Suprapubic skin (tissue), 4 donors: ENCODE measurements around the gene SLCO2A1.

Source experiments
- CTCF ChIP-seq, 2 donors: fragments of 200-600 bp in 1 of 2; fragments of 450-650 bp in 1 of 2; sonication (generic) in 1 of 2; IDR thresholded peaks; one replicate each; pipeline ENCODE4 v1.5.1; 2016 to 2019; ENCODE audit warnings: antibody characterized with exemption in 2 of 2, mild to moderate bottlenecking in 1 of 2, moderate library complexity in 1 of 2
- EP300 ChIP-seq: sonication (generic); formaldehyde crosslinking; IDR thresholded peaks from one replicate; pipeline ENCODE4 v1.6.1; 2017; ENCODE audit warnings: antibody characterized with exemption
- POLR2A ChIP-seq, 2 donors: fragments of 450-650 bp; IDR thresholded peaks; one replicate each; pipeline ENCODE4 v1.6.1; 2017; ENCODE audit warnings: antibody characterized with exemption in 2 of 2, mild to moderate bottlenecking in 2 of 2, moderate library complexity in 2 of 2
- POLR2AphosphoS5 ChIP-seq, 3 donors: sonication (generic); formaldehyde crosslinking; IDR thresholded peaks; one replicate each; pipeline ENCODE4 v1.6.1; 2017; ENCODE audit warnings: antibody characterized with exemption in 3 of 3

DNA sequence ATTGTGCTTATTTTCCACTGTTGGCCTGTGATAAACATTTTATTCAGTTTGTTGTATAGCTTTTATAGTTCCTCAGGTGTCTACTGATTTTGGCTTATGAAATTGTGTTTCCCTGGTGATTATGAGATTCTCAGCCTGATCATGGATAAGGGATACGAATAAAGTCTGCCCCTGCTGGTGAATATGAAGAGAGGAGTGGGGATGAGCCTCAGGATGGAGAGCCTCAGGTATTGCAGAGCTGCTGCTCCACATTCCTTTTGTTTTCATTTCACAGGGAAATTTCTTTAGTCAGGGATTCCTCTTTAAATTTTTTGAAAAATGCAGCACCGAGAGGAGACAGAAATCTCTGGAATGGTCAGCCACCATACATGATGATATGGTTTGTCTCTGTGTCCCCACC, 119.3 kb downstream of the SLCO2A1 start:
- TF ChIP-seq CTCF (IDR thresholded peaks at IDR 0.05) (no peak), POLR2A (IDR thresholded peaks at IDR 0.05) (no peak), POLR2AphosphoS5 (IDR thresholded peaks at IDR 0.05) (no peak), EP300 (no peak)
